Kasumi-1 (cell line): ENCODE data around the gene CIROP.

Experiments
- DNase-seq, 2 experiments: peaks; one replicate each; lab custom pipeline; 2025; lab: John Stamatoyannopoulos, UW

CIROP gene

DNA sequence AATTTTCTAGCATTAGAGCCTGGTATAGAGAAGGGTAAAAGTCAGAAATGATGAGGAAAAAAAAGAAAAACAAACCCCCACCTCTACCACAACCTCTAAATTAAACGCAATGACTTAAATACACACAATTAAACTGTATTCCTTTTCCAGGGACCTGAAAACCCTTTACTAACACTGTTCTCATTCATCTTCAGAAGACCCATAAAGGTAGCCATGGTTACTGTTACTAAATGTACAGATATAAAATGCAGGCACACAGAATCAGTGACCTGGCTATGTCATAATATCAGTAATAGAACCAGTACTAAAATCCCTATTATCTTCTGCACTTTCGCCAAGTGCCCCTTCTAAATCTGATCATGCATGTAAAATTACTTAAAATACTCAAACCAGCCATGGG is 11.3 kb downstream of the CIROP start:
- no peak for DNase-seq

DNA sequence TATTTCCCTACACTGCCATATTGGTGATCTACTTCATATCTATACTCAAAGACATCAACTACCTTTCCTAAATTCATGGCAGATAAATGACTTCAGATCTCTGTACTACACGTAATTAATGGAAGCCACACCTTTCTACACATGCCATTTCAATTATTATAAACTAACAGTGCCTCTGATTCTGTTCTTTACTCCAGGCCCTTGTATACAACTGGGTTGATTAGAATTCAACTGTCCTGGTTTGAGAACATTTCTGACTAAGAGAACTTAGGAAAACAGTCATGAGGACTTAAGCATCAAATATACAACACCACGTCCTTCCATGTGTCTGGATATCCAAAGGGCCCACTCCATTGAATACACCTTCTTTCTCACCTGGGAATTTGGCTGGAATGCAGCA is 11.7 kb downstream of the CIROP start:
- DNase-seq, result no peak

DNA sequence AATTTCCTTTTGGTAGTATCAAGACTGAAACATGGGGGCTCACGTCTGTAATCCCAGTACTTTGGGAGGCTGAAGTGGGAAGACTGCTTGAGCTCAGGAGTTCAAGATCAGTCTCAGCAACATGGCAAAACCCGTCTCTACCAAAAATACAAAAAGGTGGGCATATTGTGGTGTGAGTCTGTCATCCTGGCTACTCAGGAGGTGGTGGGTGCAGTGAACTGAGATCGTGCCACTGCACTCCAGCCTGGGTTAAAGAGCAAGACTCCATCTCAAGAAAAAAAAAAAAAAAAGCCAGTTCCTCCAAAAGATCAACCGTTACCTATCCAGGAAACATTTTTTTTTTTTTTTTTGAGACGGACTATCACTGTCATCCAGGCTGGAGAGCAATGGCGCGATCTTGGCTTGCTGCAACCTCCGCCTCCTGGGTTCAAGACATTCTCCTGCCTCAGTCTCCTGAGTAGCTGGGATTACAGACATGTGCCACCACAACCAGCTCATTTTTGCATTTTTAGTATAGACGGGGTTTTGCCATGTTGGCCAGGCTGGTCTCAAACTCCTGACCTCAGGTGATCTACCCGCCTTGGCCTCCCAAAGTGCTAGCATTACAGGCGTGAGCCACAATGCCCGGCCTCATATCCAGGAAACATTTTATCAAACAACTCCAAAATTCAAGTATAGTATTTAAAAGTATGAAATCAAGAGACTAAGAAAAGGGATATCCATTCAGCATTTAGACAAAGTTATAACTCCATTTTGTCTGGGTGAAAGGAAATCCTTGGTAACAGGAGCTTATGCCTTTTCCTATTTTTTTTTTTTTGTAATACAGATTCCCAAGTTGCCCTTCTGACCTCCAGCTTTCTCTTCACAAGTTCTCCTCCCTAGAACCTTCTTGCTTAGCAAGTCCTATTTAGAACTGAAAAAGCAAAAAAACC is 13.2 kb downstream of the CIROP start:
- DNase-seq, result no peak

DNA sequence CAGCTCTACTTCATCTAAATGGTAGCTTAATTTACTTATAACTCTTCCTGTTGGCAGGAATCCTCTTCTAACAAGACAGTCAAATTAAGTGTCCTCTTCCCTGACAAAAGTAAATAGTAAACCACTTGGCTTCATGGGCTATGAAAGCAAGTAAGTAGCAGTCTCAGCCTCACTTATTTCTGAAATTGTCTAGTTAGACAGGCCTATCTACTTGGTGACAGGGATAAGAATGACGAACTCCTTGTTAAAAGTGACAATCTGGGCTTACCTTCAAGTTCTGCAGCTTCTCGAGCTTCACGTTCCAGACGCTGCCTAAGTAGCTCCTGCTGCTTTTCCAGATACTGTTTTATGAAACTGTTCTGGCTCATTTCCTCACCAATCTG is 14.5 kb downstream of the CIROP start:
- DNase-seq, result no peak

DNA sequence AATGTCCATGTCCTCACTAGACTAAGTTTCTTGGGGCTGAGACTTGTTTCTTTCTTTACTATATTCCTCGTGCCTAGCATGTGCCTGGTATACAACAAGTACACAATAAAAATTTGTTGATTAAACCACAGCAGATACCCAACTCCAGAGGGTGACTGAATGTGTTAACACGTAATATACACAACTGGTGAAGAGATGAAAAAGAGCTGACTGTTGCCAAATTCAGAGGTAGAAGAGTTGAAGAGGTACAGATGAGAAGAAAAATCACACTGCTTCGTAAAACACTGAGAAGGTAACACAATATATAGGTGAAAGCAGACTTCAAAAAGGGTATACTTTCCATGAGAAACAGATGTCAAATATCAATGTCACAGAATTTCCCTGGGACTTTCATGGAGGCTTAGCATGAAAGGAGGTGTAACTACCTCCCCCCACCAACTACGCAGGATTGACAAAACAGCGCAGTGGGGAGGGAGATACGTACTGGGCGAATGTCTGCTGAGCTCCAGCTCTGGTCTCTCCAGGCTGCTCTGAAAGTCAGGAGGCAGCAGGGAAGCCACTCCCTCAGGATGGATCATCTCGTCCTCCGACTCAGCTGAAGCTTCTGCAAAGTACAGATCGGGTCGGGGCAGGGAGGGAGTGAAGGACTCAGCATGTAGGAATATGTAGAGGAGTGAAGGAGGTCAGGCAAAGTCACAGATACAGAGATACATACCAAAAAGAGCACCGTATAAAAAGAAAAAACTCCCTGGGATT is 15.1 kb downstream of the CIROP start:
- DNase-seq, result no peak

DNA sequence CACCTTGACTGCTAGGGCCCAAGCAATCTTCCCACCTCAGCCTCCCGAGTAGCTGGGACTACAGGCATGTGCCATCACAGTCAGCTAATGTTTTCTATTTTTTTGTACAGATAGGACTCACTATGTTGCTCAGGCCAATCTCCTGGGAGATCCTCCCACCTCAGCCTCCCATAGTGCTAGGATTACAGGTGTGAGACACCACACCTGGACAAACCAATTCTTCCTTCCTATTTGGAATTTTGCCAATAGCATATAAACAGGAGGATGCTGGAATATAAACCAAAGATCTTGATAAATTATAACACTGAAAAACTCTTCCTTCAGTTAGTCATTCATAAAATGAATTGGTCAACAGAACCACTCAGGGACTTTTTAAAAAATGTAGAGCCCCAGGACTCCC is 18.2 kb downstream of the CIROP start:
- DNase-seq, result no peak

DNA sequence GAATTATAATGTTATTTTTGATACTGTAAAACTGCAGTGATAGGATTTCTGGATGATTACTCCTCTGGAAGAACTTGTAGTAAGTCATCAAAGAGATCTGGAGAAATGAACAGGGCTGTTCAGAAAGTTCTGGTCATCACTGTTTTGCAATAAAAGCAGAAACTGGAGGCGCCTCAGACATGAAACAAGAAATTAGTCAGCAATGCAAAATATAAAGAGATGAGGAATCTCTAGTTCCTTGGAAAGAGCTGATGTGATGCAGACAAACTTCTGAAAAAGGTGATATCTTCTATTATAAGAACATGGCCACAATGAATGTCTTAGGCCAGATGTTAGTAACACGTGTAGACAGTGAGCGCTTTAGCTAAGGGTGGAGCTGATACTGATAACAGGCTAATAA is 19.3 kb downstream of the CIROP start:
- no peak for DNase-seq

DNA sequence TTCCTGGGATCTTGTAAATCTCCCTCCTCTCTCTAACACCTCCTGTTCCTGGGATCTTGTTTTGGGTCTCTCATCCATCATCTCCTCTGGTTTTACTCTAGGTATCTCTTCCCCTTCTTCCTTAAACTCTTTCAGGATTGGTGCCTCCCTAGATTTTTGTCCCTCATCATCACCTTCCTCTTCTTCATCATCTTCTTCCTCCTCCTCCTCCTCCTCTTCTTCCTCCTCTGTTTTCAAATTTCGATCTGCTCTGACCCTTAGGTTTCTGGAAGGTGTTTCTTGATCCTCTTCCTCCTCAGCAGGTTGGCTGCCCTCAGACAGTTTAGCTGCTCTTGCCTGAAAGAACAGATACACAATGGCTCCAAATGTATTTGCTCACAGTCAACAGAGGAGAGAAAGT is 24.3 kb downstream of the CIROP start:
- no peak for DNase-seq

DNA sequence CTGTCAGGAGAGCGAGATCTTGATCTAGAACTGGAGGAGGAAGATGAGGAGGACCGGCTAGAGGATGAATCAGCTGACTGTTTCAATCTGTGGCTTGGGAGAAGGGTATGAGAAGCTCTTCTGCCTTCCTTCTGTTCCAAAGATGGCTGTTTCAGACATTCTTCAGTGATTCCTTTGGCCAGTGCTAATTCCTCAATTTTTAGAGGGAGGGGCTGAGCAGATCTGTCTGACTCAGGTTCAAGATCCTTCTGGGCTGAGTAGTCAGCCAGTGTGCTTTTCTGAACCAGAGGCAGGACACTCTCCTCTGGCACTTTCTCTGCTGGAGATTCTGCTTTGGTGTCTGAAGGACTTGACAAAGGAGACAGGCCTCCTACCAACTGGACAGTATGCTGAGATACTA is 25.1 kb downstream of the CIROP start:
- no peak for DNase-seq

DNA sequence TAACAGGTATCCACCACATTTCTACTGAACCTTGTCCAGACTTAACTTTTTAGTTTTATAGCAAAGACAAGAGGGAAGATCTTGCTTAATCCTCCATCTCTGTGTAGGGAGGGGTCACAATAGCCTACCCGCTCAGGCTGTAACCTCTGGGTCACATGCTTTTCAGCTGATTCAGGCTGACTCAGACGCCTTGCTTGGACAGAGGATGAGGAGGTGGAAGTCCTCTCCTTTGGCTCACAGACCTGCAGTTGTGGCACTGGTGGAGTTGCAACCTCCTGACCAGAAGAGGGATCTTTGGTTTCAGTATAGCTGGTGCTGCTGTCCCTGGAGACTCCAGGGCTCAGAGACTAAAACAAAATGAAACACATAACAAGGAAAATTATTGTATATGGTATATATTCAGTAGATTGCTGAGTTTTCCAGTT is 26.1 kb downstream of the CIROP start:
- DNase-seq, result no peak

DNA sequence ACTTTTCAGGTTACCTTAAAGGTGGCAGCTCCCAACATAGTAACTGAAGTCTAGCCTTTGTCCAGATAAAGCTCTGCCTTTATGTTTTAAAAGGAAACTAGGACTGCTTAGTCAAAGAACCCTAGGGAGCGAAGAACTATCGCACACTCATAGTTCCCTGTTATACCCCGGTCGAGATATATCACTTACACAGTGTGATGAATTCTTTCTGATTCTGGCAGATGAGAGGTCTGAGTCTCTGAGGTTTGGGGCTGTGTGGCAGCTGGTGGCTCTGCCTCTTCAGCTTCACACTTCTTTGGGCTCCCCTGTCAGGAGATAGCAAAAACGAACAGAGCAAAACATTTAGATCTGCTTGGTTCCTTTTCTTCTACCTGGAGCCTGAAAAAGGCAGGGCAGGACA is 26.8 kb downstream of the CIROP start:
- no peak for DNase-seq

DNA sequence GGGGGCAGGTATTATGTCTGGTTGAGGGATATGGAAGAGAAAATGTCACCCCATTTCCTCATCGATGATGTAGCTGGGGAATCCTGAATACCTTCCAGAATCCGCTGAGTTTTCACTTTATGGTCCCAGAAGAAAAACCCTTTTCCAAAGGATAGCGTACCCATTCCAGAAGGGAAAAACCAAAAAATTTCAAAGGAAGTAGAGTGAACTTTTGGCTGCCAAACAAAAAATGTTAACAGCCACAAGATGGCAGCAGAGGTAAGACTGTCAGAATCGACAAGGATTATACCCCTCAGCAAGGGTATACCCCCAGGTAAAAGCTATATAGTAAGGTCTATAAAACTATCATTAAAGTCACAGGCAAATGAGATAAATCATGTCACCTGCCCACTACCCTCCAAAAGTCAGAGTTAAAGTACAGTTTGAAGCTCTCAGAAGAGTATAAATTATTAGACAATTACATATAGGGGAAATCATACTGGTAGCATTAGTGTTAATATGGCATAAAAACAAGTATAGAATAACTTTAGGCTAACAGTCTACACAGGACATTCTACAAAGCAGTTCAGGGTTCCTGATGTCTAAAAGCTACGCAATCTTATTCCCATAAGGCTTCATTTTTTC is 27.9 kb downstream of the CIROP start:
- no peak for DNase-seq

DNA sequence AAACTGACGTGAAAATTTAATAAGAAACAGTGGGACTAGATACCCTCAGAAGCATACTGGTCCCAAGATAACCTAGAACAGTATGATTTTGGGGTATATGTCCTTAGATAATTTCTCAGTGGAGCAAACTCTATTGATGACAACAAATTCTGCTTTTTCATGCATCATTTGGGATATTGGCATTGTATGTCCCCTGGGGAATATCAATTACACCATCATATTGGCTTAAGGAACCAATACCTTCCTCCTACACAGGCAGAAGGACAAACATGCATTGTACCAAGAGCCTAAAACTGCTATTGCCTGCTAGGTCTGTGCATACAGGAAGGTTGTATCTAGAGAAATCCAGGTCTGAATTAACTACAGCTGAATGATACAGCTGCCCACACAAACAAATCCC is 29.9 kb downstream of the CIROP start:
- DNase-seq, result no peak

DNA sequence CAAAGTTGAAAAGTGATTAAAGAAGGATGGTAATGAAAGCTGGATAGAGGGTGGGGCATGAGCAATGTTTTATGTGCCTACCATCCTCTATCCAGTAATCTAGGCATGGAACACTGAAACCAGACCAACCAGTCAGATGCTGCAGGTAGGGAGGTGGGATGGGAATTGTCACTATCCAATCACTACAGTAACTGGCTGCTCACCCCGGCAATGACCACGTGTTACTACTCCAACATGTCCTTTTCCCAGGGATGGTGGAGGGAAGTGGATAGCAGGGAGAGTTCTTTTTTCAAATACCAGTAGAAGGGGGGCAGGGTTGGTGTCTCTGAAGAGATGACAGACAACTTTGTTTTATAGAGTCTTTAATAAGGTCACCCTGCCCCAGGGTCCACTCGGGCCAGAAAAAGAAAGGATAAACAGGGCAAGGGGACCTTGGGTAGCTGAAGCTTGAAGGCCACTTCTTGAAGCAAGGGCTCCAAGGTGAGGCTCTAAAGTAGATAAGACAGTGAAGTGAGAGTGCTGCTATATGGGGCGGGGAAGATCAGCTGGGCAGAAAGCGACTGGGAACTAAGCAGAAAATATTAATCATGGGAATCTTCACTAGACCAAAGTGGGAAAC is 32.8 kb downstream of the CIROP start:
- DNase-seq, result no peak

DNA sequence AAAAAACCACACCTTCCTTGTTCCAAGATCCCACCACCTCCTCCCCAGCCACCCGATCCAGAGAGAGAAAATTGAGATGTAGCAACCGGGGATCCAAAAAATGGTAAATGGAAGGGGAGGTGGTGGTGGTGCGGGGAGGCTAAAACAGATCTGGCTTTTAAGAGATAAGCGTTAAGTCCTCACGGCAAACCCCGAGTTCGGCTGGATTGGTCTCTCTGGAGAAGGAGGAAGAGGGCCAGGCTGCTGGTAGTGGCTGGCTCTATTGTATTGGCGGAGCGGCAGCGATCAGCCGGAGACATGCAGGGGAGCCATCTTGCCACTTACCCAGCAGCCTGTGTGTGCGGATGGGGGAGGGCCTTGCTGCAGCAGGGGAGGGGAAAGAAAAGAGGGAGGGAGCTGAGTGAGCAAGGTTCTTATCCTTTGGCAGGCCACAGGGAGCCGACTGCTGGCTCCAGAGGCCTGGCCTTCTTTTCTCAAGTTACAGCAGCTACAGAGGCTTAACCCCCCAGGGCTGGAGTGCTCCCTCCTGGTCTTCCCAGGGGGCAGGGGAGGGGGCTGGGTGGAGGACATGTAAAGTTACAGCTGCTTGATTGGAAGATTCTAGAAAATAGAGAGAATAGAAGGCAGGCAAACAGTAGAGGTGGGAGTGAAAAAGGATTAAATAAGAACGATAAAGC is 33.4 kb downstream of the CIROP start:
- no peak for DNase-seq

DNA sequence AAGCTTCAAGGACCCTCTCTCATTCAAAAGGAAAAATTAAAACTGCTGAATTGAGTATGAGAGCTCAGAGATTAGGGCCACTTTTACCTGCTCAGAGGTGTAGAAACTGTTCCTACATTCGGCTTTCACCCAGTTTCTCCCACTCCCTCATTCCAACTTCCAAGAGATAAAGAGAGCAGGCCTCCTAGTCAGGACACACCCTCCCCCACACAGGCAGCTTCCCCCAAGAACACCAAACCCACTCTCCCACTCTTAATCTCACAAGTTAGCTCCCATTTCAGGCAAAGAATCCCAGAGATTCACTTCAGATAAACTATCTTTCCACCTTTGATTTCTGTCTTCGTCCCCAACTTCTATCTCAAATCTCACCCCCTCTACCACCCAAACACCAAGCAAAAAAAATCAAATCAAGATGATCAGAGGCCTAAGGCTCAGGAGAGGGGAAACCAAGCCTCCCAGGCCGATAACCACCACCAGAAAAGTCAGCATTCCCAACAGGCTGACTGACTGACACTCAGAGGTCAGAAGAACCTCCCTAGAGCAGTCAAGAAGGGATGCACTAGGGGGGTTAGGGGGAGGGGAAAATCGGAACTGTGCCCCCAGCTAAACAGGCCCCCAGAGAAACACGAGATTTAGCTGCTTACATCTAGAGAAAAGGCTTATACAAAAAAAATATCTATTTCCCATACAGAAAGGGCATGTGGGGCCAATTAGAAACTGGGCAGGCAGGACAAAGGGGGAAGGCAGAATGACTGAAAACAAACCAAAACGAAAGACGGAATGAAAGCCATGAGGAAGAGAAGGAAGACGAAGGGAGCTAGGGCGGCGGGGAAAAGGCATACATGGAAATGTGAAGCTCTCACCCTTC is 34.3 kb downstream of the CIROP start:
- DNase-seq, result no peak

DNA sequence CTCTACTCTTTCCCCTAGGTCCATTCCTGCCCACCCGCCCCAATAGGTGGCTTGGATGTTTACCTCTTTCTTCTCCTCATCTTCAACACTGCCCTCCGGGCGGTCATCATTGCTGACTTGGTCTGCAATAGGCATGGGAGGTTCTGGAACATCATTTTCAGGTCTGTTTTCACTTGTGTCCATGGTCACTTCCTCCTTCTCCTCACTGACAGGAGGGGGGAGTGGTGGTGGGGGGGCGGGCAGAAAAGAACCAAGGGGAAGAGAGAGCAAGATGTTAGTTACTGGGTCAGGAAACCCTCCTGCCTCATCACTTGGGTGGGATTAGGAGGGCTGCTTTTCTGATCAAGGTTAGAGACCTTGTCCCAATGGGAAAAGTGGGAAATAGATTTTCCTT is 35.4 kb downstream of the CIROP start:
- no peak for DNase-seq

DNA sequence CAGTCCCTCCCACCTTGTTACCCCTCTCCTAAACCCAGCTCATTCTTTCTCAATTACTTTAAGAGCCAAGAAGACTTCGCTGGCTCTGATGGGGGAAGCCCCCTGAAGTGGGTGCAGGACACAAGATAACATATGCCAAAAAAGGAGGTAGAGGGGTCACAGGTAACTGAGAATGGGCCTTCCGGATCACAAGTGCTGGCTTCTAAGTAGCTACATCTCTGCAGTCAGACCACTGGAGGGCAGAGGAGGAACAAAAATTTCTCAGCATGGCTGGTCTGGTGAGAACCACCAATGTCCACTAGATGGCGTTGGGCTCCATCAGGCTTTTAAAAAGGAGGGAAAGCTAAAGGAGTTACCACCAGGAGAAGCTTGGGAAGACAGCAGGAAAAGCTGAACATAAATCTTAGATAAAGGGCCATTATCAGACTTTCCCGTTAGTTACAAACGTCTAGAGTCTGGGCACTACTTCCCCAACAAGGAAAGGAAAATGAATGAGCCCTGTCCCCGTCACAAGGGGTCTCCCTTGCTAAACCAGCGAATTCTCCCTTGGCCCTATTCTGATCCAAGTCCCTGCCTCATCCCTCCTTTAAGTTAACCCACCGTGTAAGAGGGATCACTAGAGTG is 35.9 kb downstream of the CIROP start:
- DNase-seq, result no peak

DNA sequence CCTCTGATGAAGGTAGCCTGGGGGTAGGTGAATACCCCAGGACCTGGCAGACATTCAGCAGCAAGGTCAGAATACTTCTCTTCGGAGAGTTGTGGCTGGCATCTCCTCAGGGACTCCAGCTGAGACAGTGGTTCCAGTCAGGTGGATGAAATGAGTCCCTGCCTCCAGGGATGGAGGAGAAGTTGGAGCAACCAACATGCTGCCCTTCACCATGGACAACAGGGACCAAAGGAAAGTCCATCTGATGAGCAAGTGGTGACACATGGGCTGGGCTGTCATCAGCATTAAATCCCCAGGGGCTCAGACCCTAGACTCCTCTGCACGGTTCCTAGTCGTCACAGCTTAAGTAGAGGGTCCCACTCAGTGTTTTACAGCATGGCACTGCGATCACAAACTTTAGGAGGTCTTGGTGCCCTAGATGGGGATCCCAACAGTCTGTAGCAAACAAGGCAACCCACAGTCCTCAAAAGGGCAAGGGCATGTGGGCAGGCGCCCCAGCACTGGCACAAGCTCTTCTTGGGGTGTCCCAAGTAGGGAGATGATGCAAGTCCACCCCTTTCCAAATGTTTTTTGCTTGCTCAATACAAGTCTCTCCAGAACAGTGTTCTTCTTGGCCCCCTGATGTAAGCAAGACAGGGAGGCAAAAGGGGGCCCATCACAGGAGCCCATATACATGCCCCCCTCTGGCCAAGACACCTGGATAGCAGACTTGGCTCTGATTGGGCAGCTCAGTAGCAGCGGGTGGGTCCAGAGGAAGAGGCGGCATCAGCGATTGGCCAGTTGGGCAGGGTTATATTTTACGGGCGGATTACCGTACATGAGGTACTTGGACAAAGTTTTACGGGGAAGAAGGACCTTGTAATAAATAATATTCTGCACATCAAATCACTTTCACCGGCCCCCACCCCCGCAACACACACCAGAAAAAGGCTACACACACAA is 36.7 kb downstream of the CIROP start:
- no peak for DNase-seq
